ENCODE results near the gene B4GALT1. TPM values are rescaled to one million over a fixed set of nuclear protein-coding genes. Genes with fewer than 3 reads are reported as not detected.

Gene B4GALT1
- total RNA-seq, 6 experiments from 2014 or later, result 87.2 to 116 (median 106) TPM

DNA sequence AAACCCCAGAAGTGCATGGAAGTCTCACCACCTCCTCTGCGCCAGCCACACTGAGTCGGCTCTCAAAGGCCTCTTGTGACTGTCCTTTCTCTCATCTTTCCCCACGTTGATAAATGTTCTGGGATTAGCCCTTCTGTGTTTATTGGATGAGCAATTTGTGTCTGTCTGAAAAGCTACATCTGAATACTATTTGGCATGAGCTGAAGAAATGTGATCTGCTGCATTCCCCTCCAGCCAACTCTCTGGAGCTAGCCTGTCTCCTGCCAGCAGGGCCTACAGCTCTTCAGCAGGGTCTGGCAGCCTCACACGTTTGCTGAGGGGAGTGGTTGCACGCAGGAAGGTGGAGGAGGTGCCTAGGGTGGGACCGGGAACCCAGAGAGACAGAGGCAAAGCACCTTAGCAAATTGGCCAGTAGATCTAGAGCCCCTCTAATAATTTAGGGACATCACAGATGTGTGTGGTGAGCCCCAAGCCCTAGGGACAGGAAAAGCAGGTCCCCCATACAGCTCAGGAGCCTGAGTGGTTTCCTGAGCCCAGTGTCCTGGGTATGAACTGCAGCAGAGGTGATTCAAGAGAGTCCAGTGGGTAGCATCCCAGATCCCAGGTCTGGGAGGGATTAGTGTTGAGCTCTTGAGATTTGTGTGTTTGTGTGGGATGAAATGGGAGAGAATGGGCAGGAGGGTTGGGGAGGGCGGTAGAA lies 20.5 kb upstream of the B4GALT1 start:
- Mint-ChIP-seq H3K27ac (peak overlapping the region; percentile 50), H3K9me3 (no peaks in the 10 kb centered on the region), H3K4me3 (no peak overlapping the region; the same call in 1 of the 2 replicates), H3K4me1 (ENCODE audit: low read depth) (peaks cover 37% of the 10 kb centered on the region), H3K27me3 (ENCODE audit: insufficient read depth) (peaks cover 18% of the 10 kb centered on the region), H3K36me3 (ENCODE audit: low read depth) (no peaks in the 10 kb centered on the region)
- TF ChIP-seq, protein P1, sequence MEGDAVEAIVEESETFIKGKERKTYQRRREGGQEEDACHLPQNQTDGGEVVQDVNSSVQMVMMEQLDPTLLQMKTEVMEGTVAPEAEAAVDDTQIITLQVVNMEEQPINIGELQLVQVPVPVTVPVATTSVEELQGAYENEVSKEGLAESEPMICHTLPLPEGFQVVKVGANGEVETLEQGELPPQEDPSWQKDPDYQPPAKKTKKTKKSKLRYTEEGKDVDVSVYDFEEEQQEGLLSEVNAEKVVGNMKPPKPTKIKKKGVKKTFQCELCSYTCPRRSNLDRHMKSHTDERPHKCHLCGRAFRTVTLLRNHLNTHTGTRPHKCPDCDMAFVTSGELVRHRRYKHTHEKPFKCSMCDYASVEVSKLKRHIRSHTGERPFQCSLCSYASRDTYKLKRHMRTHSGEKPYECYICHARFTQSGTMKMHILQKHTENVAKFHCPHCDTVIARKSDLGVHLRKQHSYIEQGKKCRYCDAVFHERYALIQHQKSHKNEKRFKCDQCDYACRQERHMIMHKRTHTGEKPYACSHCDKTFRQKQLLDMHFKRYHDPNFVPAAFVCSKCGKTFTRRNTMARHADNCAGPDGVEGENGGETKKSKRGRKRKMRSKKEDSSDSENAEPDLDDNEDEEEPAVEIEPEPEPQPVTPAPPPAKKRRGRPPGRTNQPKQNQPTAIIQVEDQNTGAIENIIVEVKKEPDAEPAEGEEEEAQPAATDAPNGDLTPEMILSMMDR (IDR thresholded peaks at IDR 0.05), result no peak
- peak; percentile 70 for DNase-seq

DNA sequence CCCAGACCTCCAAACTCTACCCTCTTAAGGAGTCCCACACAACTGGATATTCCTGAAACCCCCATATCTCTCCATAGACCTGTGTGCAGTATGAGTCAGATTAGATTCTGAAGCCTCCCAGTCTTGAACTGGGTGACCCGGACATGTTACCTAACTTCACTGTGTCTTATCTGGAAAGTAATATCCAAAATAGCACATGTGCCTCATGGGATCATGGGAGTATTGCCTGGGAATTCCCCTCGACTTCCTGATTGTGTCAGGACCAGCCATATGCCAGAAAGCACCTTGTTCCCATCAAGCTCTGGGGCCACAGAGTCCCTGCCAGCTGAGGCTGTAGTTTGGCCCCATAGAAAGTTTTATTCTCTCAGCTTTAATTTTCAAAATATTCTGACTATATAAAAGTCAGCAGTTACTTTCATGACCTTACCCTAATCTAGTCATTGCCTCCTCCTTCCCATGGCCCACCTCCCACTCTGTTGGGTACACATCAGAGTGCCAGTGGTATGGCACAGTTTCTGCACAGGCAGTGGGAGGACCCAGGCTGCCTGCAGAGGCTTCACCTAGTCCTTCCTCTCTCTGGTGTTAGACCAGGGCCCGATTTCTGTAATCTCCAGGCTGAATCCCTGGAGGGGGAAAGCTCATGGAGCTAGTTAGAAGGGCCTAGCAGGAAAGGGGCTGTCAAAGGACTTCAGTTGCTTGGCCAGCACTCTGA lies 19.5 kb upstream of the B4GALT1 start:
- no peak overlapping the region for H3K27ac Mint-ChIP-seq
- H3K4me3 Mint-ChIP-seq, result no peak overlapping the region
- TF ChIP-seq, protein P1 (IDR thresholded peaks at IDR 0.05), result no peak
- peaks cover 18% of the 10 kb centered on the region for H3K27me3 Mint-ChIP-seq (ENCODE audit: insufficient read depth)
- H3K4me1 Mint-ChIP-seq (ENCODE audit: low read depth), result peaks cover 45% of the 10 kb centered on the region
- H3K9me3 Mint-ChIP-seq, result no peaks in the 10 kb centered on the region
- no peak for DNase-seq
- H3K36me3 Mint-ChIP-seq (ENCODE audit: low read depth), result no peaks in the 10 kb centered on the region

DNA sequence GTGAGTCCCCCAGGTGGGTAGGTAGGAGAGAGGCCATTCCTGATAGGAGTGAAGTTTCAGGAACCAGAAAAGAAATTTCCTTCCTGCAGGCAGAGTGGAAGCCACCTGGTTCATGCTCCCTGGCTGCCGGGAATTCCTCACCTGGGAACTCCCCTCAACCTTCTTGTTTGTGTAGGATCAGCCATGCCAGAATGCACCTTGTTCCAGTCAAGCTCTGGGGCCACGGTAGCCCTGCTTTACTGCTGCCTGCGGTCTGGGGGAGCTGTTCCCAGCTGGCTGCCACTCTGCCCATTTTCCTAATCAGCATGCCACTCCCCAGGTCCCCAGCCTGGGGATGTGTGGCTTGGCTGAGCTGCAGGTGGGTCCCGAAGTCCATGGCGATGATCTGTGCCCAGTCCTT lies 18.7 kb upstream of the B4GALT1 start:
- Mint-ChIP-seq H3K27me3 (ENCODE audit: insufficient read depth) (peaks cover 11% of the 10 kb centered on the region), H3K4me1 (ENCODE audit: low read depth) (peaks cover 52% of the 10 kb centered on the region), H3K4me3 (no peak overlapping the region), H3K9me3 (no peaks in the 10 kb centered on the region), H3K27ac (no peak overlapping the region), H3K36me3 (ENCODE audit: low read depth) (no peaks in the 10 kb centered on the region)
- no peak for DNase-seq
- TF ChIP-seq, protein P1 (IDR thresholded peaks at IDR 0.05), result no peak

DNA sequence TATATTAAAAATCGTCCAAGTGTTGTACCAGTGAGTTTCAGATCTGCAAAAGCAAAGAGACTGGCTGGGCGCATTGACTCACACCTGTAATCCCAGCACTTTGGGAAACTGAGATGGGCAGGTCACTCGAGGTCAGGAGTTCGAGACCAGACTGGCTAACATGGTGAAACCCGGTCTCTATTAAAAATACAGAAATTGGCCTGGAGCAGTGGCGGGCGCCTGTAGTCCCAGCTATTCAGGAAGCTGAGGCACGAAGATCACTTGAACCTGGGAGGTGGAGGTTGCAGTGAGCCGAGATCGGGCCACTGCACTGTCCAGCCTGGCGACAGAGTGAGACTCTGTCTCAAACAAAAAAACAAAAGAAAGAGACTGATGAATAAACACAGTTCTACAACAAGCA lies 18.3 kb upstream of the B4GALT1 start:
- DNase-seq, result no peak
- TF ChIP-seq, protein P1 (IDR thresholded peaks at IDR 0.05), result no peak
- Mint-ChIP-seq H3K4me1 (ENCODE audit: low read depth) (peaks cover 57% of the 10 kb centered on the region), H3K9me3 (no peaks in the 10 kb centered on the region), H3K36me3 (ENCODE audit: low read depth) (no peaks in the 10 kb centered on the region), H3K27ac (no peak overlapping the region), H3K27me3 (ENCODE audit: insufficient read depth) (peaks cover 11% of the 10 kb centered on the region), H3K4me3 (no peak overlapping the region)

DNA sequence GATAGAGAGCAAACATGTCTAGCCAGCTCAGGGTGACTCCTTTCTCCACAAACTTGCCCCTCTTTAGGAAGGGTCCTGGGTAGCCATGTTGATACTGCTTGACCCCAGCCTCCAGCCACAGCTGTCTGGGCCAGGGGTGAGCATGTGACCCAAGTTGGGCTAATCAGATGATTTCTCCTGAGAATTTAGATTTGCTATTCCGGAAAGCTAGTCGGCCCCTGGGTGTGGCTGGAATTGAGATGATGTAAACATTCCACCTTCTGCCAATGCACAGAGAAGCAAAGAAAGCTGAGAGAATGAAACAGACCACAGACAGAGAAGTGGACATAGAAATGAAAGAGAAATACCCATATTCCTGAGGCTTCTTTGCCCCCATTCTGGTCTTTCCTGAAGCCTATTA lies 17.8 kb upstream of the B4GALT1 start:
- H3K4me3 Mint-ChIP-seq, result no peak overlapping the region
- H3K27ac Mint-ChIP-seq, result no peak overlapping the region
- H3K9me3 Mint-ChIP-seq, result no peaks in the 10 kb centered on the region
- no peak for DNase-seq
- peaks cover 4% of the 10 kb centered on the region; the same call in 1 of the 2 replicates for H3K36me3 Mint-ChIP-seq (ENCODE audit: low read depth)
- H3K4me1 Mint-ChIP-seq (ENCODE audit: low read depth), result peaks cover 61% of the 10 kb centered on the region
- TF ChIP-seq, protein P1 (IDR thresholded peaks at IDR 0.05), result no peak
- peaks cover 11% of the 10 kb centered on the region for H3K27me3 Mint-ChIP-seq (ENCODE audit: insufficient read depth)
